Activated CD4-positive, alpha-beta T cell treated with anti-CD3 and anti-CD28 coated beads for 4 hours (primary cell): Measurements from ENCODE around the gene TLX1.
A peak's percentile ranks its signal among the peaks of the same experiment; 100 is the strongest.

Source experiments
- DNase-seq, 2 donors: peaks; one replicate each; pipeline ENCODE4 v3.0.0-alpha.2; 2020

The TLX1 gene

DNA sequence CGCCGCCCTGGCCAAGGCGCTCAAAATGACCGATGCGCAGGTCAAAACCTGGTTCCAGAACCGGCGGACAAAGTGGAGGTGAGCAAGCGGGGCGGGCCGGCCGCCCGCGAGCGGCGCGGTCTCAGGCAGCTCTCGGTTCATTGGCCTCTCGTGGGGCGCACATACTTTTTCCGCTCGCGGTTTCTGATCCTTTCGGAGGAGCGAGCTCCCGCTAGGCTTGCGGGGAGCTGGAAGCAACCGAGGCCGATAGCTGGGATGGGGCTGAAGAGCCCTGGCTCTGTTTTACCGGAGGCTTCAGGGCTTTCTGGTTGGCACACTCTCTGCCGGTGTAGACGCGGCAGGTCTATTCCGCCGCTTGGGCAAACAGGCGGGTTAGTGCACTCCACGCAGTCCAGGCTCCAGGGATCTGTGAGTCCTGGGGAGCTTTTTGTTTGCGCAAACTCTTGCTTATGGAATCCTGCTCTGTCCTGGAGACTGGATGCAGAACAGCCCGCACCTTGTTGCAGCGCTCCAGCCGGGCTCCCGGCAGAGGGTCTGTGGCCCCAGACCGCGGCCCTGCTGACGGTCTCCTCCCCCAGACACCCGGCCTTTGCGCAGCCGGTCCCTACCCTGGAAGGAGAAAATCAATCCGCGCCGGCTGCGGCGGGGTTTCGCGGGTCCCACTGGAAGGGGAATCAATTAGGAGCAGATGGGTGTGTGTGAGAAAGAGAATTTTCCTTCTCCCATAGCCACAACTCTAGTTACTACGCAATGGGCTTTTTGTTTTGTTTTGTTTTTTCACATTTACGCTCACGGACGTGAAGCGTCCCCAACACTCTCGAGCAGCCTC is 3.4 kb downstream of the TLX1 start:
- no peak for DNase-seq

DNA sequence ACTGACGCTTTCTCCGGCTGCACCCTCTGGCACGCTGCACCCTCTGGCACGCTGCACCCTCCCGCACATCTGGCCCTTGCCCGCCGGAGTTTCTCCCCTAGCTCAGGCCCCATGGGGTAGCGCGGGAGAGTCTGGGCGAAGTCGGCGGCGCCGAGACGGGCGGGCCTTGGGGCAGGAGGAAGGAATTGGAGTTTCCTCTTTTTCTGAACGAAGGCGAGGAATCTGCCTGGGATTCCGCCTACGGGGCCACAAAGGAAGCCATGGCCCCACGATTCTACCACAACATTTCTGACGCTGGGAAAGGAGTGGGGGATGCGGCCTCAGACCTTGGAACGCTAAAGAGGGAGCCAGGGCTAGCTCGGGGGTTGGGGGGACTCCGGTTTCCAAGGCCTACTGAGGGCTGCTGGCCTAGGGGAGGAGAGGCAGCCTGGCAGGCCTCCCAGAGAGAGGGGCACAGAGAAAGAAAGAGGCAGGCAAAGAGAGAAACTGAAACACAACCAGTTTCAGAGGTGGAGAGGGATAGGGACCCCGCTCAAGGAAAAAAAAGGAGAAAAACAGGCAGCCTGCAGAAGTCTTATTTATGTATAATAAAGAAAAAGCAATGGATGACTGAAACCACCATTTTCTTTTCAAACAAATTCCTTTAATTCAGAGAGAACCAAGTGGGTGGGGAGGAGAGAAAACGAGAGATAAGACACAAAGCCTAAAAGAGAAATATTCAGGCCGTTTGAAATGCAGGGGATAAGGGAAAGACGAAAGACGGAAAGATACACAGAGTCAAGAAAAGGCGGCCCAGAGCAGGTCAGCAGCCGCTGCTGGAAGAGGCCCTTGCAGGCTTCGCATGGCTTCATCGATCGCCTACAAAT is 4.3 kb downstream of the TLX1 start:
- DNase-seq, result no peak

DNA sequence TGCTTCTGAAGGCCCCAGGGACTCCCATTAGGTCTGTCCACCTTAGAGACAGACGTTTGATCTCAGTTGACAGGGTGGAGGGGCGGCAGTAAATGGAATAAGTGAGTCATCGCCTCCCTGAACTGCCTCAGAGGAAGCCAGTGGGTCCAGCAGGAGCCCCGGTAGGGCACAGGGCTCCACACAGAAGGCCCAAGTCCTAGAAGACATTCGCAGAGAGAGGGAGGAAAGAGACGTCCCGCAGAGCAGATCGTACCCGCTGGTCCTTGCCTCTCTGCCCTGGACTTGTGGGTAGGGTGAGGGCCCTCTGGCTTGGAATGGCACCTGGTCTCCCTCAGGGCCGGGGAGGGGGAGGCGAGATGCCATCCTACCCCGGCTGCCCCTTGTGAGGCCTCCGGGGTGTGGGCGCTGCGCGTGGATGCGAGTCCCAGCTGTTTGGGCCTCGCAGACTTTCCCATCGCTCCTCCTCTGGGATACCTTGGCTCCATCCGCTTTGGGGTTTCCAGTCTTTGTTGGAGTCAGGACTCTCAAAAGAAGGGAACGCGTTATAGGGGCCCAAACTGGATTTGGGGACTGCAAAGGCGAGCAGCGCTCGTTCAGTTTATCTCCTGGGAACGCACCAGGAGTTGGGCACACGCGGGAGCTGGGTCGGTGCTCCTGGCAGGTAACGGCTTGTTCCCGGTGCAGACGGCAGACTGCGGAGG is 5.1 kb downstream of the TLX1 start:
- no peak for DNase-seq

DNA sequence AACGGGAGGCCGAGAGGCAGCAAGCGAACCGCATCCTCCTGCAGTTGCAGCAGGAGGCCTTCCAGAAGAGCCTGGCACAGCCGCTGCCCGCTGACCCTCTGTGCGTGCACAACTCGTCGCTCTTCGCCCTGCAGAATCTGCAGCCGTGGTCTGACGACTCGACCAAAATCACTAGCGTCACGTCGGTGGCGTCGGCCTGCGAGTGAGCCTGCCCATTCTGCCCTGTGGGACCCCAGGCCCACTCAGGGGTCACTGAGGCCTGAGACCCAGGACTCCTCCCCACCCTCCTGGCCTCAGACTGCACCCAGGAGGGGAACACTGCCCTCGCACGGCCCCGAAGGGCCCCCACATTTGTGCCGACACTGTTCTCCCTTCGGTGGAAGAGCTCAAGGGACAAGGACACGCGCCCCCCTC is 5.6 kb downstream of the TLX1 start:
- no peak for DNase-seq

DNA sequence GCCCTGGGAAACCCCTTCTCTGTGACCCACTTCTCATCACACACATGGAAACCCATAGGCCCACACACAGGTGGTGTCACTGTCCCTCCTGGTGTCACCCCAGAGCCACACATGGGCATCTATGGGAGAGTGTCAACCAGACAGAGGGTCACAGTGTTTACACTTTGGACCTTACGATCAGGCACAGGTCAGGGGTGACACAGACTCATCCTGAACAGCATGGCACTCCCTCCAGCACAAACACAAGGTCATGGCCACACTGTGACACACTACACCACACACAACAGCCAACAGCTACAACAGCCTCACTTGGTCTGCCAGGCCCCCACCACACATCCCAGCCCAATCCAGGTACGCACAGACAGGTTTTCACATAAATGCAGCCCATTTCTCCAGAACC is 6.2 kb downstream of the TLX1 start:
- DNase-seq, result no peak

DNA sequence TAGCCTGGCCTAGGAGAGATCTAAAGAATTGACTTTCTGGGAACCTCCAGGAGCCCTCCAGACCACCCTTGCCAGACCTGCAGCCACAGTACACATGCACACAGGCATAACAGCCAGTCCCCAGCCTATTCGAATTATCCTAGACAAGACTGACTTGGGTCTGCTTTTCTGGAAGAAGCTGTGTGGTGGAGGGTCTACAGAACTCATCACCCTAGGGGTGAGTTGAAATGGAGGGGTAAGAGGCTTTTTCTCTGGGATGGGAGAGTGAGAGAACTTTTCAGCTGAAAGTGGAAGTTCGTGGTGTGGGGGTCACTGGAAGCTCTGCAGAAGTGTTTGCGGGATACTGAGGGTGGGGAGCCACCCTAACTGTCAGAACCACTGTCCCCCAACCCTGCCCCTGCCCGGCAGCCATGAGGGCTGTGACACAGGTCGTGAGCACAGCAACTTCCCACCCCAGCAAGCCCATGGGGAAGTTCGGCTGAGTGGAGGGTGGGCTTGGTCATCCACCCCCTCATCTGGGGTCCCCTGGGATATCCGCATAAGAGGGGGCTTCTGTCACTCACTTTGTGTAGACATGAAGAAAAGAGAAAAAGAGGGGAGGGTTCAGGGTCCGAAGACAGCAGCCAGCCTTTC is 7.8 kb downstream of the TLX1 start:
- no peak for DNase-seq

DNA sequence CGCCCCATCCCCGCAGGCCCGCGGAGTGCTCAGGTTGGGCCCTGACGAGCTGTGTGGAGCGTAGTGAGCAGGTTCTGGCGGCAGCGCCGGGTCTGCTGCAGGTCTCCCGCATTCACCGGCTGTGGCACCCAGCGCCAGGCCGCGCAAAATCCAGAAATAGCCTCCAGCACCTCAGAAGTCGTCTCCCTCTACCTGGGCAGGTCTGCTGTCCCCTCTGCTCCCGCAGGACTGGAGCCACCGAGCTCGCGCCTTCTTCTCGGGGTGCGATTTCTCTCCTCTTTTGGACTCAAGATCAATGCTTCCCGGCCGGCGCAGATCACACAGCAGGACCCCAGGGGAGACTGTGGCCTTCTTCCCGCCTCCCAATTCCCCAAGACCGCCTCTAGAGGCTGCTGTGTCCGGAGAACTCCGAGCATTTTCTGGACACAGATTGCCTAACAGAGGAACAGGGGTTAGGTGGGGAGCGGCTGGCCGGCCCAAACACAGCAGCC is 8.4 kb downstream of the TLX1 start:
- DNase-seq, result no peak

DNA sequence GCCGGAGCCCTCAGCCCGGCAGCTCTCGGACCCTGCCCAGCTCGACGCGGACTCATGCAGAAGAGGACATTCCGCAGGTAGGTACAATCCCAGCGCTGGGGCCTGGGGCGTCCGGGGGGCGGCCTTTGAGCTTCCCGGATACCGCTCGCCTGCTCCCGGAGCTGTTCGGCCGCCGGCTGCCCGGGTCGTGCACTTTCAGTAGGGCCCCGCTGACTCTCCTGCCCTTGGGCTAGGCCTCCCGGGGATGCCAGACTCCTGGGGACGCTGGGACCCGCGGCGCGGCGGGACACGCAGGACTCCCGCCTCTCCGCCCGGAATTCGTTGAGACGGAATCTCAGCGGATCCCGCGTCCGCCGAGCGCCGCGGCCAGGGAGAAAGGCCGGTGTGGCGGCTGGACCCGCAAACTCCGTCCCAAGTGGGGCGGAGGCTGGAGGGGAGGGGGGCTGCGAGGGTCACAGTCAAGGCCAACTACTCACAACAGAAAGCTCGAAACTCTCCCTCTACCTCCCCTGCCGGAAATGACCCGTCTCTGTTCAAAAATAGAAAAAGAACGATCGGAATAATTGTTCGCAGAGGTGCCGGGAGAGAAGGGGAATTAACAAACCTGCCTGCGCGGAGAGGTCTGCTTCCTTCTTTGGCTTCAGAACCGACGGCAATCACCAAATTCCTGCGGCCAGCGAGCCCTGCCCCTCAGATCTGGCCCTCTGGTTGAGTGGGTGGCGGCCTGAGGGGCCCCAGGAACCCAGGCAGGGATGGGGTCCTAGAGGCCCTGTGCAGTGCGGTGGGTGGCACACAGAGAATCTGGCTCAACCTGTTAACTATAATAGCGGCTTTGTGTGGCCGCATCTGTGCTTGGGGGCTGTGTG is 9.2 kb downstream of the TLX1 start:
- no peak for DNase-seq

DNA sequence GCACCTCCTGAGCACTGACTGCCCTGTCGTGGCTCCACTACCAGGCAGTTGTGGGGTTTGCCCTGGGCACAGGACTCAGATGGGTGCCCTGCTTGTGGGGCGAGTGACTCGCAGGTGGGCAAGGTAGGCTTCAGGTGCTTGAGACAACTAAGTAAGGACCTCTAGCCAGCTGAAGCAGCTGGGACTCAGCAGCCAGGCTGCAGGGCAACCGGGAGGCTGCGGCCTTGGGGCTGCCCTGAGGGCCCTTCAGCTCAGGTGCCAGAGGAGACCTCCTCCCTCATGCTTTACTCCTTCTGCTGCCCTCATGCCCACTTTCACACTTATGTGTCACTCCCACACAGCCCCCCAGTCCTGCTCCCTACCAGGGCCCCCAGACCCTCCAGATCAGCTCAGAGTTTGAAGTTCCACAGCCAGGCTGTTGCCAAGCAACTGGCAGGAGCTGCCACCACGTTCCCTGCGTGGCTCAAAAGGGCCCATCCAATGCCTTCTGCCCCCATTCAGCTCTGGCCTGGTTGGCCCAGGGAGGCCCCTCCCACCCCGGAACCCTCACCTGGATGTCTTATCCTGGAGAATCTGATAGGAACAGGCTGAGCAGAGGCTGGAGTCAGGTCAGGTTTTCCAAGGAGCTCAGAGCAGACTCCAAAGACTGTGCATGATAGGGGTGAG is 10.0 kb downstream of the TLX1 start:
- no peak for DNase-seq

DNA sequence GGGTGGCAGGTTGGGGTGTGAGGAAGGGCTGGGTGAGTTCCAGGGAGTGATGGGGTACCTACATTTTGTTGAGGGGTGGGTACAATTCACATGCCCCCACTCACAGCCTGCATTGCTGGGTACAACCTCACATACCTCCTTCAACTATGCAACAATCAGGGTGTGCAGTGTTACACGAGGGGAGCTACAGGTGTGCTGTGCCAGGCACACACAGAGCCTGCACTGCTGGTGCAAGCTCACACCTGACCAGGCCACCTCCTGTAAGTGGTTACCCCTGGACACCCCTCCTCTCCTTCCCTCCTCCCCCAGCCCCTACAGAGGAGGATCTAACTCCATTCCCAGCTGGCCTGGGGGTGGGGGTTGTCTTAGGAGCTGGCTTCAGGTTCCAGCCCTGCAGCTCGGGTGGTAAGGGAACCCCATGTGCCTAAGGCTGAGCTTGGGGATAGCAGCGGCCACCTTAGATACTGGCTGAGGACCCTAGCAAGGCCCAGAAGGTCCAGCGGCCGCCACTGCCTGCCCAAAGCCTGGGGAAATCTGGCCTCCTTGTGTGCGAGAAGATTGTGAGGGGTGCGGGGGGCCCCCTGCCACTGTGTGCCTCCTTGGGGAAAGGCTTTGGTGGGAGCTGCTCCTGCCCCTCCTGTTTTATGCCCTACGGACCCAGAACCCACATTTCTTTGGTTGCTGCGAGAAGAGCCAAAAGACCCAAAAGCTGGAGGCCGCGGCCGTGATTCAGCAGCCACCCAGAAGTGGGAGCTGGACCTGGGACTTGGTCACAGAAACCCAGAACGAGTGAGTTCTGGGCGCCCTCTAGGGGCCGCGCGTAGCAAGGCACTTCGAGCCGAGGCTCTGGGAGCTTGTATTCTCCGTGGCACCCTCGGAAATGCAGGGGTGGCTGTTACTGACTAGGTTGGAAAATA is 10.8 kb downstream of the TLX1 start:
- DNase-seq, result peak; percentile 74 to 82

DNA sequence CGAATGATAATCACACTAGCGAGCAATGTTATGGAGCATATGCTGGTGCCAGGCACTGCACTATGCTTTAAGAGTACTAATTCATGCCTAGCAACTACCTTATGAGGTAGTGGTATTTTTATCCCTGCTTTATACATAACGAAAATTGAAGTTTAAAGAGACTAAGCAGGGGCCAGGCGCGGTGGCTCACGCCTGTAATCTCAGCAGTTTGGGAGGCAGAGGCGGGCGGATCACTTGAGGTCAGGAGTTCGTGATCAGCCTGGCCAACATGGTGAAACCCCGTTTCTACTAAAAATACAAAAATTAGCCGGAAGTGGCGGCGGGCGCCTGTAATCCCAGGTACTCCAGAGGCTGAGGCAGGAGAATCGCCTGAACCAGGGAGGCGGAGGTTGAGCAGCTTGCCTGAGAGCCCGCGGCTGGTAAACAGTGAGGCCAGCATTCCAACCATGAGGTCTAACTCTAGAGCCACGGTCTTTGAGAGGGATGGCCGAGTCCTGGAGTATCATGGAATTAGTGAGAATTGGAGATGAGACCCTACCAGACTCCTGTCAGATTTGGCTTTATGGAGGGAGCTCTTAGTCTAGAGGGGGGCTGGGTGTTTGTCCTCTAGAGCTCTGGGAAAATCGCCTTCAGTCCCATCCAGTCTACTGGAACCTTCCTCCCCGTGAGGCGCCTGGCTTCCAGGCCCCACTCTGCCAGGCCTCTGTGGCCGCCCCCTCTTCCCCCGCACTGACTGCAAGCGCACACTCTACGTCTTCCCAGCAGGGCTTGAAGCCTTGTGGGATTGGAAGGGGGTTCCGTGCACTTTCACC is 11.6 kb downstream of the TLX1 start:
- DNase-seq, result no peak

DNA sequence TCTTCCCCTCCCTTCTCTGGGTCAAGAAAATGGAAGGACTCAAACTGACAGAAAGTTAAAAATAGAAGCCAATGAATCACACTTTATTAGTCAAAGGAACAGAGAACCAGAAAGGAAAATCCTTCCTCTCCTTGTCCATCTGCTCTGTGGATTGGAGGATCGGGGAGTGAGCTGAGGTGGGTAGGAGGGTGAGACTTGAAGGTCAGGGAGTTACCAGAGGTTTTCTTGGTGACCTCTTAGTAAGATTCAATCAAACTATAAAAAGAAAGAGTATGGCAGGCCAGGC is 12.2 kb downstream of the TLX1 start:
- DNase-seq, result no peak

DNA sequence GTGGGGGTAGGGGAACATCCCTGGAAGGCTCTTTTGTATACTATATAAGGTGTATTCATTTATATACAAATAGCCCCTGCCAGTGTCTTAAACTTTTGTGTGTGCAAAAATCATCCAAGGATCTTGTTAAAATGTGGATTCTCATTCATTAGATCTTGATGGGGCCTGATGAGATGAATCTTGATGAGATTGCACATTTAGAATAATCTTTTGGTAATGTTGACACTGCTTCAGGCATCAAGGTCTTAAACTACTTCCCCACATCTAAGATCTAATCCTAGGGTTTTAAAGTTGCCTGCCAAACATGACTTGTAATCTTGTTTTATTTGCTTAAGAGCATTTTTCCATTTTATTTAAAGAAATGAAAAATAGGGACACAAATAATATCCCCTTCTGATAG is 13.0 kb downstream of the TLX1 start:
- no peak for DNase-seq

DNA sequence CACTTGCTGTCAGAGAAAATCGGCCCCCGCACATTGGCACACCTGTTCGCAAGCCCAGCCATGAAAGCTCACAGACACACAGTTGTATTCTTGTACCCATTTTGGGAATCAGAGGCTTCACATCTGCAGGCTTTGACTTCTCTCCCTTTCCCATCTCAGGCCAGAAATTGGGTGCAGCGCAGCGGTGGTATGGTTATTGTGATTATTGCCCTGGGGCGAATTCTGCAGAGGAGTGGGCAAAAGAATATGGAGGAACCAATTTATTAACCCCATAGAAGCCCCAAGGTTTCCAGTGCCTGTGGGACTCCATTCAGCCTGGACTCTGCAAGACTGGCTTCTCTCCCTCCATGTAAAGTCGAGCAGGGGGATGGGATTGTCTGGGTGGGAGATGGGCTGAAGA is 14.0 kb downstream of the TLX1 start:
- DNase-seq, result no peak

DNA sequence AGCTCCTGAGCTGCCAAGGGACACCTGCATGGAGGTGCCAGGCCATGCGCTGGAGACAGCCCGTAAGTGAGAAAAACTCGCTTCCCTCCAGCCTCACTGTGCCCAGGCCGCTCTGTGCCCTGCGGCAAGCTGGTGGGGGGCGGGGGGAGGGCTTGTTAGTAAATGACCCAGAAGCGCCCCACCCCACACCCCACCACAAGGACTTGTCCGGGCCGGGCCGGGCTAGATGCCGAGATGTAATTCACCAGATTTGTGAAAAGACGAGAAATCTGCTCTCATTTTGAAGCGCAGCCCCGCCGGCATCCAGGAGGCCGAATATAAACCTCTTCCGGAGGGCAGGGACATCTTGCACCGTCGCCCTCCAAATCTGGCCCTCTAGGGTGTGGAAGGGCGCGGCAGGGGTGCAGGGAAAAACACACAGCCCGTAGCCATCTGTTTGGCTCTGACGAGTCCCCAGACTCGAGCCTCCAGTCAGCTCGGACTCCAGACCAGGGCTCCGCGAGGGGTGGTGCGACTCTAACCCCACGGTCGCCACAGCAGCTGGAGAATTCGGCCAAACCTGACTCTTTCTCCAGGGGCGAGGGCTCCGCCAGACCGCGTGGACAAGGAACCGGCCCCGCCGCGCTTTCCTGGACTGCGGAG is 14.8 kb downstream of the TLX1 start:
- DNase-seq, result no peak

DNA sequence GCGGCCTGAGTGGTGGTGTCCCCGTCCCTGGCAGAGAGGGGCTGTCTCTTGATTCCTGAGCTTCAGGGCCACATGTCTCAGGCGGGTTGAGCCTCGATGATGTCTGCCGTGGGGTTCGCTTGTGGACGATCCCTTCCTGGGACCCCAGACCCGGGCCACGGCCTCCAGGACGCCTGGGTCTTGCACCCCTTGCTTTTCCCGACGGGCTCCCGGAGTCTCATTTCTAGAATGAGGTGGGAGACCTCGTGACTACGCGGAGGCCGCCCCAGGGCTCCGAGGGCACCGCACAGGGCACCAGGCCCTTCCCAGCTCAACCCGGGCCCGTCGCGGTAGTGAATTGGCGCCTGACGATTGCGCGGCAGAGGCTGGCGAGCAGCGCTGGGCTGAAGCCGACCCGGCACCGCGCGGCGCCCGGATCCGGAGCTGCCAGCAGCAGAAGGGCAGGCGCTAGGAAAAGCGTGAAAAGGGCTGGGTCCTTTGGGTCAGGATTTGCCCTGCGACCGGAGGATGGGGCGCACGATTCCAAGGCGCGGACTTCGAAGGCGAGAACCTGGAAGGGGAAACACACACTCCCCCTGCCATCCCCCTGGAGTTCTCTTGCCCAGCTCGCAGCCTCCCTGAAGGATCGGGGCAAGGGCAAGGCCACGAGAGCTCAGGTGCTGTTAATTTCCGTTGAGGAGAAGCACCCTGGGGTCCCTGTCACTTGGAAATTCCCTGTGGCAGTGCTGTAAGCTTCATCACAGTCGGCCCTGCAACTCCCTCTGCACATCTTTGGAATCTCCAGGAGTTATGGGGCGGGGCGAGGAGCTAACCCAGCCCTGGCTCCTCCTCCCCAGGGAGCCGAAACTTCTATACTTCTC is 15.5 kb downstream of the TLX1 start:
- DNase-seq, result no peak

DNA sequence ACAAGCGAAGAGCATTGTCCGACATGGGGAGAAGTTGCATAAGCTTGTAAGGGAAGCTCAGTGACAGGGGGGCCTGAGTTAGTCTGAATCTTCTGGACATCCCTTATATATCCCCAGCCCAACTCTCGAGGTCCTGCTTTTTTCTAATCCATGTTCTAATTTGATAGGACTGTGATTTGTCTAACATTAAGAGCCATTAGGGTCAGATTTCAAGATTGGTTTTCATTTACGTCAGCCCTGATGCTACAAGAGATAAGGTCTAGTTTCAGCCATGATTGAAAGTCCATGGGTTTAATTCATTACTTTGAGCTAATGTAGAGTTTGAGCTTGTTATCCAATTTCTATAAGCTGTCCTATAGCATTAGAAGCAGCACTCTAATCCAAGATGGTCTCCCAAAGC is 20.3 kb downstream of the TLX1 start:
- DNase-seq, result no peak

DNA sequence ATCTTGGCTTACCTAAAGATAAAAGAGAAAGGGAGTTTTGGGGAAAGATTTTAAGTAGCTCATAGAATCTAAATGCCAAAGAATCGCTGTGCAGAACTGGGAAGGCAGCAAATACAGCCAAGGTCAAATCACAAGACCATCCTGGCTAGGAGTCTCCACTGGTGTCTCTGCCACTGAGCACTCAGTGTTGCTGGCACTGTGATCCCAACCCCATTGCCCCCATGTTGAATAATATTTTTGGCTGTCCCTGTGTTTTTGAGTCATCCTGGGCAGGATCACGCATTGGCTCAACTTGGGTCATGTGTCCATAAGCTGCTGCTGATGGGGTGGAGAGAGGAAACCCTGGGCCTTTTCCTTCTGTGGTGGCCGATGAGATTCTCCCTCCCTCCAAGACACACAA is 21.2 kb downstream of the TLX1 start:
- DNase-seq, result no peak
